Glutamatergic neuron (in vitro differentiated cells): ENCODE data around the gene FAM114A1. TPM values are rescaled to one million over a fixed set of nuclear protein-coding genes. Genes with fewer than 3 reads are reported as not detected.
A peak's percentile ranks its signal among the peaks of the same experiment; 100 is the strongest.

ENCODE experiments used
- DNase-seq: peaks from one replicate; pipeline ENCODE4 v3.0.0; 2022
- H3K27ac Mint-ChIP-seq: one replicate; pipeline ENCODE4 v1.8.0; 2020; ENCODE audit warnings: mild to moderate bottlenecking, mixed read lengths, inconsistent platforms; ENCODE audit not compliant: unreplicated experiment
- H3K27me3 Mint-ChIP-seq: one replicate; pipeline ENCODE4 v1.8.0; 2020; ENCODE audit warnings: mild to moderate bottlenecking, moderate library complexity, mixed read lengths, inconsistent platforms; ENCODE audit not compliant: unreplicated experiment
- H3K36me3 Mint-ChIP-seq: one replicate; pipeline ENCODE4 v1.8.0; 2020; ENCODE audit warnings: mild to moderate bottlenecking, mixed read lengths, inconsistent platforms; ENCODE audit not compliant: unreplicated experiment
- H3K4me1 Mint-ChIP-seq: one replicate; pipeline ENCODE4 v1.8.0; 2020; ENCODE audit warnings: mild to moderate bottlenecking, low read depth, mixed read lengths, inconsistent platforms; ENCODE audit not compliant: unreplicated experiment
- H3K4me3 Mint-ChIP-seq: one replicate; pipeline ENCODE4 v1.8.0; 2020; ENCODE audit warnings: mild to moderate bottlenecking, mixed read lengths, inconsistent platforms; ENCODE audit not compliant: unreplicated experiment
- H3K9me3 Mint-ChIP-seq: one replicate; pipeline ENCODE4 v1.8.0; 2020; ENCODE audit warnings: mild to moderate bottlenecking, moderate library complexity, mixed read lengths, inconsistent platforms; ENCODE audit not compliant: unreplicated experiment
- total RNA-seq: library from RNA; stranded (reverse); fragmentation: NEBNext Ultra II Directional; extraction: Animal tissue kit (Norgen Biotek cat#: 25700); gene quantifications from one replicate; pipeline ENCODE4 v1.2.1, GENCODE V29; 2021; ENCODE audit not compliant: unreplicated experiment
- TF ChIP-seq, protein P1 (sequence below): fragments of 200-600 bp; sonication (generic); IDR thresholded peaks from one replicate; pipeline ENCODE4 v1.5.0; 2021; ENCODE audit not compliant: partially characterized antibody, unreplicated experiment

The FAM114A1 gene
- total RNA-seq, 1 donor from 2014 or later: 1.0 TPM

GRCh38 chr4:38857354-38858096, 10.1 kb upstream of the FAM114A1 start:
- no peak for DNase-seq
- Mint-ChIP-seq H3K36me3 (no peaks in the 10 kb centered on the region), H3K27me3 (peaks cover 4% of the 10 kb centered on the region), H3K4me3 (no peak overlapping the region), H3K4me1 (no peaks in the 10 kb centered on the region), H3K27ac (no peak overlapping the region), H3K9me3 (no peaks in the 10 kb centered on the region)
- TF ChIP-seq, protein P1, sequence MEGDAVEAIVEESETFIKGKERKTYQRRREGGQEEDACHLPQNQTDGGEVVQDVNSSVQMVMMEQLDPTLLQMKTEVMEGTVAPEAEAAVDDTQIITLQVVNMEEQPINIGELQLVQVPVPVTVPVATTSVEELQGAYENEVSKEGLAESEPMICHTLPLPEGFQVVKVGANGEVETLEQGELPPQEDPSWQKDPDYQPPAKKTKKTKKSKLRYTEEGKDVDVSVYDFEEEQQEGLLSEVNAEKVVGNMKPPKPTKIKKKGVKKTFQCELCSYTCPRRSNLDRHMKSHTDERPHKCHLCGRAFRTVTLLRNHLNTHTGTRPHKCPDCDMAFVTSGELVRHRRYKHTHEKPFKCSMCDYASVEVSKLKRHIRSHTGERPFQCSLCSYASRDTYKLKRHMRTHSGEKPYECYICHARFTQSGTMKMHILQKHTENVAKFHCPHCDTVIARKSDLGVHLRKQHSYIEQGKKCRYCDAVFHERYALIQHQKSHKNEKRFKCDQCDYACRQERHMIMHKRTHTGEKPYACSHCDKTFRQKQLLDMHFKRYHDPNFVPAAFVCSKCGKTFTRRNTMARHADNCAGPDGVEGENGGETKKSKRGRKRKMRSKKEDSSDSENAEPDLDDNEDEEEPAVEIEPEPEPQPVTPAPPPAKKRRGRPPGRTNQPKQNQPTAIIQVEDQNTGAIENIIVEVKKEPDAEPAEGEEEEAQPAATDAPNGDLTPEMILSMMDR: no peak

DNA sequence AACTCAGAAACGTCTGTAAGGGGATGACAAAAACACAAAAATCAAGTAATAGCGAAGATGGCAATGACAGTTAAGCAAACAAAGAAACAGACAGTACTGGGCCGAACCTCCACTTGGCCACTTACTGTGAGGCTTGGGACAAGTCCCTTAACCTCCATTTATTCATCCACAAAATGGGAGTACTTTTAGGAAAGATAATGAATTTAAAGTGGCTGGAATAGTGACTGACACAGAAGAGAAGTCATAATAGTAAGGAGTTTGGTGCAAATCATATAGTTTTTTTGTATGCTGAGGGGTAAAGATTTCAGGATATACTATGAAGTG, 9.5 kb upstream of the FAM114A1 start:
- no peaks in the 10 kb centered on the region for H3K4me1 Mint-ChIP-seq
- TF ChIP-seq, protein P1: no peak
- H3K27me3 Mint-ChIP-seq: peaks cover 4% of the 10 kb centered on the region
- peaks cover 4% of the 10 kb centered on the region for H3K36me3 Mint-ChIP-seq
- no peaks in the 10 kb centered on the region for H3K9me3 Mint-ChIP-seq
- H3K4me3 Mint-ChIP-seq: no peak overlapping the region
- H3K27ac Mint-ChIP-seq: no peak overlapping the region
- DNase-seq: no peak

- H3K27me3 Mint-ChIP-seq: peaks cover 4% of the 10 kb centered on the region
- H3K4me3 Mint-ChIP-seq: no peak overlapping the region
- no peak for DNase-seq
- H3K9me3 Mint-ChIP-seq: peaks cover 3% of the 10 kb centered on the region
- TF ChIP-seq, protein P1: no peak
- H3K27ac Mint-ChIP-seq: no peak overlapping the region
- no peaks in the 10 kb centered on the region for H3K4me1 Mint-ChIP-seq
- H3K36me3 Mint-ChIP-seq: peaks cover 6% of the 10 kb centered on the region
Measured at GRCh38 chr4:38859501-38859900, 8.1 kb upstream of the FAM114A1 start.

GRCh38 chr4:38860788-38861424, 6.7 kb upstream of the FAM114A1 start:
- DNase-seq: peak; percentile 33
- Mint-ChIP-seq H3K36me3 (peaks cover 6% of the 10 kb centered on the region), H3K27ac (no peak overlapping the region), H3K9me3 (peaks cover 3% of the 10 kb centered on the region), H3K27me3 (peaks cover 4% of the 10 kb centered on the region), H3K4me1 (no peaks in the 10 kb centered on the region), H3K4me3 (no peak overlapping the region)
- TF ChIP-seq, protein P1: peak; percentile 80

GRCh38 chr4:38861791-38862190, 5.8 kb upstream of the FAM114A1 start:
- Mint-ChIP-seq H3K9me3 (peaks cover 3% of the 10 kb centered on the region), H3K4me1 (no peaks in the 10 kb centered on the region), H3K27ac (no peak overlapping the region), H3K36me3 (peaks cover 6% of the 10 kb centered on the region), H3K4me3 (no peak overlapping the region), H3K27me3 (peaks cover 4% of the 10 kb centered on the region)
- DNase-seq: no peak
- TF ChIP-seq, protein P1: no peak
